HEK293 (cell line): ENCODE measurements around the gene DCAF8.

ENCODE experiments used
- BCL11A ChIP-seq: fragments of 450-650 bp; formaldehyde crosslinking; IDR thresholded peaks from 2 replicates; pipeline ENCODE4 v1.5.1; 2016; ENCODE audit warnings: low read depth, missing biosample characterization, missing genetic modification characterization
- EGR2 ChIP-seq: fragments of 450-650 bp; formaldehyde crosslinking; IDR thresholded peaks from 2 replicates; pipeline ENCODE4 v1.5.1; 2016; ENCODE audit warnings: low read depth, missing biosample characterization, missing genetic modification characterization
- ELK4 ChIP-seq: IDR thresholded peaks from 2 replicates; pipeline ENCODE4 v1.6.1; 2011; ENCODE audit warnings: mild to moderate bottlenecking, low read depth, low read length, borderline replicate concordance
- HOXA7 ChIP-seq: sonication (generic); formaldehyde crosslinking; IDR thresholded peaks from 2 replicates; pipeline ENCODE4 v1.8.1; 2022; ENCODE audit warnings: missing genetic modification reagents, borderline replicate concordance
- HOXC10 ChIP-seq: sonication (generic); formaldehyde crosslinking; IDR thresholded peaks from 2 replicates; pipeline ENCODE4 v1.8.1; 2023; ENCODE audit warnings: mild to moderate bottlenecking, missing genetic modification reagents
- MYNN ChIP-seq: fragments of 450-650 bp; formaldehyde crosslinking; IDR thresholded peaks from 2 replicates; pipeline ENCODE4 v1.5.1; 2016; ENCODE audit warnings: missing biosample characterization, missing genetic modification characterization, borderline replicate concordance
- PRDM6 ChIP-seq: fragments of 450-650 bp; formaldehyde crosslinking; IDR thresholded peaks from 2 replicates; pipeline ENCODE4 v1.5.1; 2017; ENCODE audit warnings: missing biosample characterization, missing genetic modification characterization
- YY2 ChIP-seq: fragments of 450-650 bp; formaldehyde crosslinking; IDR thresholded peaks from 2 replicates; pipeline ENCODE4 v1.5.1; 2016; ENCODE audit warnings: missing biosample characterization, missing genetic modification characterization
- ZBTB8A ChIP-seq: fragments of 450-650 bp; formaldehyde crosslinking; IDR thresholded peaks from 2 replicates; pipeline ENCODE4 v1.5.1; 2016; ENCODE audit warnings: missing biosample characterization, missing genetic modification characterization
- ZEB2 ChIP-seq: fragments of 450-650 bp; formaldehyde crosslinking; IDR thresholded peaks from 2 replicates; pipeline ENCODE4 v1.5.1; 2016; ENCODE audit warnings: missing biosample characterization, missing genetic modification characterization
- ZFP37 ChIP-seq: fragments of 450-650 bp; formaldehyde crosslinking; IDR thresholded peaks from 2 replicates; pipeline ENCODE4 v1.5.1; 2016; ENCODE audit warnings: missing biosample characterization, missing genetic modification characterization
- ZIC2 ChIP-seq: fragments of 450-650 bp; formaldehyde crosslinking; IDR thresholded peaks from 2 replicates; pipeline ENCODE4 v1.5.1; 2016; ENCODE audit warnings: missing biosample characterization, missing genetic modification characterization
- ZNF121 ChIP-seq: fragments of 450-650 bp; formaldehyde crosslinking; IDR thresholded peaks from 2 replicates; pipeline ENCODE4 v1.5.1; 2016; ENCODE audit warnings: missing biosample characterization, missing genetic modification characterization
- ZNF138 ChIP-seq: fragments of 450-650 bp; formaldehyde crosslinking; IDR thresholded peaks from 2 replicates; pipeline ENCODE4 v1.5.1; 2016; ENCODE audit warnings: missing biosample characterization, missing genetic modification characterization, borderline replicate concordance
- ZNF311 ChIP-seq: fragments of 450-650 bp; formaldehyde crosslinking; IDR thresholded peaks from 2 replicates; pipeline ENCODE4 v1.5.1; 2017; ENCODE audit warnings: missing biosample characterization, missing genetic modification characterization, borderline replicate concordance
- ZNF404 ChIP-seq: fragments of 450-650 bp; formaldehyde crosslinking; IDR thresholded peaks from 2 replicates; pipeline ENCODE4 v1.5.1; 2017; ENCODE audit warnings: missing biosample characterization, missing genetic modification characterization
- ZNF521 ChIP-seq: fragments of 450-650 bp; formaldehyde crosslinking; IDR thresholded peaks from 2 replicates; pipeline ENCODE4 v1.5.1; 2017; ENCODE audit warnings: missing biosample characterization, mild to moderate bottlenecking, missing genetic modification characterization
- ZNF548 ChIP-seq: fragments of 450-650 bp; formaldehyde crosslinking; IDR thresholded peaks from 2 replicates; pipeline ENCODE4 v1.5.1; 2016; ENCODE audit warnings: missing biosample characterization, missing genetic modification characterization
- ZNF658 ChIP-seq: fragments of 450-650 bp; formaldehyde crosslinking; IDR thresholded peaks from 2 replicates; pipeline ENCODE4; 2016; ENCODE audit warnings: missing biosample characterization, missing genetic modification characterization
- ZNF692 ChIP-seq: fragments of 450-650 bp; formaldehyde crosslinking; IDR thresholded peaks from 2 replicates; pipeline ENCODE4 v1.5.1; 2016; ENCODE audit warnings: missing biosample characterization, missing genetic modification characterization
- ZNF792 ChIP-seq: fragments of 450-650 bp; formaldehyde crosslinking; IDR thresholded peaks from 2 replicates; pipeline ENCODE4 v1.5.1; 2016; ENCODE audit warnings: missing biosample characterization, missing genetic modification characterization
- ZSCAN23 ChIP-seq: fragments of 450-650 bp; formaldehyde crosslinking; IDR thresholded peaks from 2 replicates; pipeline ENCODE4 v1.5.1; 2016; ENCODE audit warnings: missing biosample characterization, missing genetic modification characterization
- TF ChIP-seq, protein P1 (sequence below): fragments of 450-650 bp; formaldehyde crosslinking; conservative IDR thresholded peaks from 2 replicates; pipeline ENCODE4 v1.5.1; 2016; ENCODE audit warnings: low read depth, missing biosample characterization, missing genetic modification characterization
- TF ChIP-seq, protein P2 (sequence below): fragments of 450-650 bp; formaldehyde crosslinking; conservative IDR thresholded peaks from 2 replicates; pipeline ENCODE4 v1.5.1; 2016; ENCODE audit warnings: low read depth, missing biosample characterization, missing genetic modification characterization
- TF ChIP-seq, protein P3 (sequence below): fragments of 450-650 bp; formaldehyde crosslinking; IDR thresholded peaks from 2 replicates; pipeline ENCODE4 v1.5.1; 2017; ENCODE audit warnings: missing biosample characterization, missing genetic modification characterization

DCAF8 gene

GRCh38 chr1:160261893-160262794 is at the start of gene DCAF8 (continued):
- TF ChIP-seq, protein P1, sequence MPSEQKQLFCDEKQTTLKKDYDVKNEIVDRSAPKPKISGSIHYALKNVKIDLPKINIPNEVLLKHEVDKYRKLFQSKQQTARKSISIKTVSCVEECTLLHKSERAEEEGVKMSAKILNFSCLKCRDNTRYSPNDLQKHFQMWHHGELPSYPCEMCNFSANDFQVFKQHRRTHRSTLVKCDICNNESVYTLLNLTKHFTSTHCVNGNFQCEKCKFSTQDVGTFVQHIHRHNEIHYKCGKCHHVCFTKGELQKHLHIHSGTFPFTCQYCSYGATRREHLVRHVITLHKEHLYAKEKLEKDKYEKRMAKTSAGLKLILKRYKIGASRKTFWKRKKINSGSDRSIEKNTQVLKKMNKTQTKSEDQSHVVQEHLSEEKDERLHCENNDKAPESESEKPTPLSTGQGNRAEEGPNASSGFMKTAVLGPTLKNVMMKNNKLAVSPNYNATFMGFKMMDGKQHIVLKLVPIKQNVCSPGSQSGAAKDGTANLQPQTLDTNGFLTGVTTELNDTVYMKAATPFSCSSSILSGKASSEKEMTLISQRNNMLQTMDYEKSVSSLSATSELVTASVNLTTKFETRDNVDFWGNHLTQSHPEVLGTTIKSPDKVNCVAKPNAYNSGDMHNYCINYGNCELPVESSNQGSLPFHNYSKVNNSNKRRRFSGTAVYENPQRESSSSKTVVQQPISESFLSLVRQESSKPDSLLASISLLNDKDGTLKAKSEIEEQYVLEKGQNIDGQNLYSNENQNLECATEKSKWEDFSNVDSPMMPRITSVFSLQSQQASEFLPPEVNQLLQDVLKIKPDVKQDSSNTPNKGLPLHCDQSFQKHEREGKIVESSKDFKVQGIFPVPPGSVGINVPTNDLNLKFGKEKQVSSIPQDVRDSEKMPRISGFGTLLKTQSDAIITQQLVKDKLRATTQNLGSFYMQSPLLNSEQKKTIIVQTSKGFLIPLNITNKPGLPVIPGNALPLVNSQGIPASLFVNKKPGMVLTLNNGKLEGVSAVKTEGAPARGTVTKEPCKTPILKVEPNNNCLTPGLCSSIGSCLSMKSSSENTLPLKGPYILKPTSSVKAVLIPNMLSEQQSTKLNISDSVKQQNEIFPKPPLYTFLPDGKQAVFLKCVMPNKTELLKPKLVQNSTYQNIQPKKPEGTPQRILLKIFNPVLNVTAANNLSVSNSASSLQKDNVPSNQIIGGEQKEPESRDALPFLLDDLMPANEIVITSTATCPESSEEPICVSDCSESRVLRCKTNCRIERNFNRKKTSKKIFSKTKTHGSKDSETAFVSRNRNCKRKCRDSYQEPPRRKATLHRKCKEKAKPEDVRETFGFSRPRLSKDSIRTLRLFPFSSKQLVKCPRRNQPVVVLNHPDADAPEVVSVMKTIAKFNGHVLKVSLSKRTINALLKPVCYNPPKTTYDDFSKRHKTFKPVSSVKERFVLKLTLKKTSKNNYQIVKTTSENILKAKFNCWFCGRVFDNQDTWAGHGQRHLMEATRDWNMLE (tag by site-specific recombination), result peak; percentile 9; the same call in 1 of the 2 replicates
- TF ChIP-seq BCL11A (tag by site-specific recombination) (peak; percentile 77), HOXA7 (no peak), ZBTB8A (peak; percentile 59), ZNF692 (tag by site-specific recombination) (peak; percentile 75), YY2 (tag by site-specific recombination) (peak; percentile 97), ZEB2 (tag by site-specific recombination) (peak; percentile 69; the same call in 1 of the 2 replicates), HOXC10 (CRISPR knock-in tag) (0 out of 2 replicates have a peak, but pooled peaks have one; percentile 42), ZNF658 (no peak), ZIC2 (tag by site-specific recombination) (no peak), ZNF138 (tag by site-specific recombination) (no peak), ZNF521 (tag by site-specific recombination) (no peak), ELK4 (no peak), ZNF121 (no peak), ZNF792 (peak; percentile 75; the same call in 1 of the 2 replicates), ZNF311 (no peak), PRDM6 (tag by site-specific recombination) (peak; percentile 77), ZNF404 (tag by site-specific recombination) (no peak), ZNF548 (no peak), MYNN (tag by site-specific recombination) (no peak; the same call in 1 of the 2 replicates), EGR2 (tag by site-specific recombination) (peak; percentile 85), ZSCAN23 (tag by site-specific recombination) (peak; percentile 48; the same call in 1 of the 2 replicates), ZFP37 (tag by site-specific recombination) (peak; percentile 93)
- TF ChIP-seq, protein P2, sequence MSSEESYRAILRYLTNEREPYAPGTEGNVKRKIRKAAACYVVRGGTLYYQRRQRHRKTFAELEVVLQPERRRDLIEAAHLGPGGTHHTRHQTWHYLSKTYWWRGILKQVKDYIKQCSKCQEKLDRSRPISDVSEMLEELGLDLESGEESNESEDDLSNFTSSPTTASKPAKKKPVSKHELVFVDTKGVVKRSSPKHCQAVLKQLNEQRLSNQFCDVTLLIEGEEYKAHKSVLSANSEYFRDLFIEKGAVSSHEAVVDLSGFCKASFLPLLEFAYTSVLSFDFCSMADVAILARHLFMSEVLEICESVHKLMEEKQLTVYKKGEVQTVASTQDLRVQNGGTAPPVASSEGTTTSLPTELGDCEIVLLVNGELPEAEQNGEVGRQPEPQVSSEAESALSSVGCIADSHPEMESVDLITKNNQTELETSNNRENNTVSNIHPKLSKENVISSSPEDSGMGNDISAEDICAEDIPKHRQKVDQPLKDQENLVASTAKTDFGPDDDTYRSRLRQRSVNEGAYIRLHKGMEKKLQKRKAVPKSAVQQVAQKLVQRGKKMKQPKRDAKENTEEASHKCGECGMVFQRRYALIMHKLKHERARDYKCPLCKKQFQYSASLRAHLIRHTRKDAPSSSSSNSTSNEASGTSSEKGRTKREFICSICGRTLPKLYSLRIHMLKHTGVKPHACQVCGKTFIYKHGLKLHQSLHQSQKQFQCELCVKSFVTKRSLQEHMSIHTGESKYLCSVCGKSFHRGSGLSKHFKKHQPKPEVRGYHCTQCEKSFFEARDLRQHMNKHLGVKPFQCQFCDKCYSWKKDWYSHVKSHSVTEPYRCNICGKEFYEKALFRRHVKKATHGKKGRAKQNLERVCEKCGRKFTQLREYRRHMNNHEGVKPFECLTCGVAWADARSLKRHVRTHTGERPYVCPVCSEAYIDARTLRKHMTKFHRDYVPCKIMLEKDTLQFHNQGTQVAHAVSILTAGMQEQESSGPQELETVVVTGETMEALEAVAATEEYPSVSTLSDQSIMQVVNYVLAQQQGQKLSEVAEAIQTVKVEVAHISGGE (tag by site-specific recombination), result peak; percentile 75
- TF ChIP-seq, protein P3, sequence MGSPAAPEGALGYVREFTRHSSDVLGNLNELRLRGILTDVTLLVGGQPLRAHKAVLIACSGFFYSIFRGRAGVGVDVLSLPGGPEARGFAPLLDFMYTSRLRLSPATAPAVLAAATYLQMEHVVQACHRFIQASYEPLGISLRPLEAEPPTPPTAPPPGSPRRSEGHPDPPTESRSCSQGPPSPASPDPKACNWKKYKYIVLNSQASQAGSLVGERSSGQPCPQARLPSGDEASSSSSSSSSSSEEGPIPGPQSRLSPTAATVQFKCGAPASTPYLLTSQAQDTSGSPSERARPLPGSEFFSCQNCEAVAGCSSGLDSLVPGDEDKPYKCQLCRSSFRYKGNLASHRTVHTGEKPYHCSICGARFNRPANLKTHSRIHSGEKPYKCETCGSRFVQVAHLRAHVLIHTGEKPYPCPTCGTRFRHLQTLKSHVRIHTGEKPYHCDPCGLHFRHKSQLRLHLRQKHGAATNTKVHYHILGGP (tag by site-specific recombination), result no peak
